Left renal cortex interstitium (tissue), 4 donors: ENCODE measurements around the gene LMTK3. TPM values are rescaled to one million over a fixed set of nuclear protein-coding genes. Genes with fewer than 3 reads are reported as not detected.

Source experiments
- DNase-seq, 4 donors: peaks; one replicate each; pipeline ENCODE4 v3.0.0-alpha.2; 2013; ENCODE audit warnings: low read depth in 4 of 4, low spot score in 2 of 4, missing footprints in 1 of 4
- polyA plus RNA-seq, 4 donors: library from polyadenylated mRNA; unstranded; fragments of 120-200 nt; gene quantifications; one replicate each; pipeline ENCODE4 v1.2.1, GENCODE V29; 2013; ENCODE audit not compliant: insufficient read length in 4 of 4

LMTK3 gene
- 1 to 10 TPM; 1.9 to 5.0 (median 3.7) TPM for polyA plus RNA-seq

DNA sequence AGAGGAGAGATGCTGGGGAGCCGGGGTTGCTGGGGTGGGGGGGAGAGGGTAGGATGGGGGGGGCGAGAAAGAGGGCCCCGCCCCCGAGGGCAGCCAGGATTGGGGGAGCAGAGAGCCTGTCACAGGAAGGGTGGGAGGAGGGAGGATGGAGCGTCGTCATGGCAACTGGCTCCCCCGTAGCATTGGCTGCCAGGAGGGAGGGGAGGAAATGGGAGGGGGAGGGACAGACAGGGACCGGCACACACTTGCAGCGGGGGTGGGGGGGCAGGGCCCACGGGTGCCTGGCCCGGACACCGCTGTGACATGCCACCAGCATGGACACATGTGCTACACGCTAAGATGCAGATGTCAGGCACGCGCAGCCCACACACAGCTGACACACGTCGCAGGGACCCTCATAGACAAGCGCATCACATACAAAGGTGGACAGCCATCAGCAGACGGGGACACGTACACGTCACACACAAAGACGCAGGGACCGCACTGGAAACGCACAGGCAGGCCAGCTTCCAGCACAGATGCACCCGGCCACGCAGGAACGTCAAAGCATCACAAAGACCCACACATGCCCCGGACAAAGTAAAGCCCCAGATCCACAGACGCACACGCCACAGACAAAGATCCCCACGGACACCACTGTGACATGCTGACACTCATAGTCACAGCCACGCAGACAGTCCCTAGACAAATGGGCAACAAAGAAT, at the start of gene LMTK3:
Gene LMTK3, minus strand, starts transcription at position 36 of the 704 bp plus-strand sequence. CDS start 259 bp downstream, outside the sequence.
- DNase-seq, result no peak

DNA sequence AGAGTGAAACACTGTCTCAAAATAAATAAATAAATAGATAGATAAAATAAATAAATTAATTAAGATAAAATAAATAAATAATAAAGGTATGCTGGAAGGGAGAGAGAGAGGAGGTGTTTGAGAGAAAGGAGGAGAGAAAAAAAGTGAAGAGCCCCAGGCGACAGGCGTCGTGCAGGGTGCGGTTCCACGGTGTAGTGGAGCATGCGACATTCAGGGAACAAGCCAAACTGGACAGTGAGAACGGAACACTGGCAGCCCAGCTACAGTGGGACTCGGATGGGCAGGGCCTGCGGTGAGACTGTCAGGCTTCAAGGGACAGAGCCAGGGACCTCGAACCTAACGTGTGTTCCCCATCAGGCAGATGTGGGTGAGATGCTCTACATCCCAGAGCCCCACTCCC, 49.8 kb upstream of the LMTK3 start:
- DNase-seq, result no peak

- DNase-seq, result no peak
Observed at GRCh38 chr19:48560095-48560530, 48.5 kb upstream of the LMTK3 start.

GRCh38 chr19:48558018-48558684, 46.5 kb upstream of the LMTK3 start:
- peak in 1 of 4 donors; percentile 71 for DNase-seq

- no peak for DNase-seq
Observed at GRCh38 chr19:48556825-48557224, 45.2 kb upstream of the LMTK3 start.

DNA sequence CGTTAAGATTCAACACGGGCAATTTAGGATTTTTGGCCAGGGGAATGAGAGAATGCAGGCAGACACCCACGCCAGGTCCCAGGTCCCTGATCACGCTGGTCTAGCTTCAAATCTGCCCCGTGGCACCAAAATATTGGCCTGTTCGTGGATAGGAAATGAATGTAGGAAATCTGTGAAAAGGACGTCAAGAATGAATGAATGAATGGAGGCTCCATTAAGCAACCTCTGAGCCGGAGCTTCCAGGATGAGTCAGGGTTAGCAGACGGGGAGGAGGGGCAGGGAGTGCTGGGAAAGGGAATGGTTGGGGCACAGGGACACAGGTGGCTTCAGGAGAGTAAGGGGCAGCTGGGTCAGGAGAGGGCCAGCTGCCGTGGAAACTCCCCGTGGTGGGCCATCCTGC, 44.5 kb upstream of the LMTK3 start:
- DNase-seq, result no peak

GRCh38 chr19:48554385-48555091, 42.9 kb upstream of the LMTK3 start:
- no peak for DNase-seq

DNA sequence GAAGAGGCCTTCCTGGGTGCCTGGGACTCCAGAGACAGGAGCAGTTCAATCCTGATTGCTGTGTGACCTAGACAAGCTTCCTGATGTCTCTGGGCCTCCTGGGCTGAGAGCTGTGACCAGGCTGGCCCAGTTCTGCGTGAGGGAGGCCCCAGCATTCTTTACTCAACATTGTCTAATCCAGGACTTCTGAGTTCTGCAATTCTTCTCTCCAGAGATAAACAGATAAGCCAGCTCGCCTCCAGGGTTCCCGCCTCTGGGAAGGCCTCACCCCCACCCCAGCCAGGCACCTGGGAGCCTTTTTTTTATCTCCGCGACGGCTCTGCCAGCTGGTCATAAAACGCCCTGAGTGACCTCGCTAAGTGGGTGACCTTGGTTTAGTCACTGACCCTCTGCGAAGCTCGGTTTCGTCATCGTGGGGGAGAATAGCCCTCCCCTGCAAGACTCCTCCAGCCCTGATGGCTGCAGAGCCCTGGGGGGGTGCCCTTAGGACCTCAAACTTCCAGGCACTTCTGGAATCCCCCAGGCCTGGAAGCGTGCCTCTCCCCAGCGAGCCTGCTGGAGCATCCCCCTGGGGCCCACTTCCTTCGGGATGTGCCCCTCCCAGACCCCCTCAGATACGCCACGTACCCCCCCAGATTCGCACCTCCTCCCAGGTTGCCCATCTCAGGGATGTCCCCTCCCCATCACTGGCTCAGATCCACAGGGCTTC, 42.2 kb upstream of the LMTK3 start:
- no peak for DNase-seq

DNA sequence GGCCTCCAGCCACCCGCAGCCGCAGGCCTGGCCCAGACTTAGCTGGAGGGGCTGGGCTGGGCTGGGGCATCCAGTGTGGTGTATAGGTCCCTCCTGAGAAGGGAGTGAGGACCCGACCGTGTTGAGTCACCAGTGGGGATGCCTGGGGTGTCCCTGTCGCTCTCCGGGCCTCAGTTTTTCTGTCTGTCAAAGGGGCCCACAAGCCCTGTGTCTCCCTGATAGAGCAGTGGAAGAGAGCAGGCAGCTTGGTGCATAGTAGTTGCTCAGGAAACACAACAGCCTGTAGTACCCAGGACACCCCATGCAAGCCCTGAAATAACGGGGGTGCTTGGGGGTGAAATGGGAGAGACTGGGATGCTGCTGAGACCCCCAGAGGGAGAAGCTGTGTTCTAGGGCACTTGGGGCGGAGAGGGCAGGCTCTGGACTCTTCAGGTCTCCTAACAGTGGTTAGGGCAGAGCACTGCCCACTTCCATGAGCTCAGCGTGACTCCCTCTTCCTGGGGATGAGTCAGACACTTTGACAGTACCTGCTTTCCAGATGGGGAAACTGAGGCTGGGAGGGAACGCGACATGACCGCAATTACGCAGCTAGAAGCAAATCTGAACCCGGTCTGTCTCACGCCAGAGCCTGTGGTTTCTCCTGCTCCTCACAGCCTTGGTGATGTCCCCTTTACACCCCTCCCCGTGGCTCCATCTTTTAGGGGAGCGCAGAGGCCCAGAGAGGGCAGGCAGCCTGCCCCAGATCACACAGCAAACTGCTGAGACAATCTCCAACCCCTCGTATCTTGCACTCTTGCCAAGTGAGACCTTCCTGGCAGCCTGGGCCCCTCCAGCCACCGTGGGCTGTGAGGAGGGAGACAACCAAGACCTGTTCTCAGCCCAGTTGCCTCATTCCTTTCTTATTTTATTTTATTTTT, 41.0 kb upstream of the LMTK3 start:
- DNase-seq, result no peak

- no peak for DNase-seq
Observed at GRCh38 chr19:48551437-48552302, 40.0 kb upstream of the LMTK3 start, which contains the start of gene SULT2B1. SULT2B1 (plus strand) TSS chr19:48552172; CDS start chr19:48552253, 81 bp downstream.

DNA sequence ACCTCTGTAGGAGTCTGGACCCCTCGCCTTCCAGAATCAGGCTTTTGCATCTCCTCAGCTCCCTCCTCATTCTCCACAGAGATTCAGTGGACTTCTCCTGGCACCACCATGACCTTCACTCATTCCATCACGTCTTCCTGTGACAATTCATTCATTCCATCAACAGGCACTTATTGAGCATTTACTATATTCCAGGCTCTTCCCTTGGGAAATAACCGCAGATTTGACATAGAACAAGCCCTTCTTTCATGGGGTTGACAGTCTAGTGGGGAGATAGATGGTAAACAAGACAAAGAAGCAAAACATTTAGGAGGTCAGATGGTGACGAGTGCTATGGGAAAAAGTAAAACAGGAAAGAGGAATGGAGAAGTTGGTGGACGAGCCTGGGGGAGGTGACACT, 37.7 kb upstream of the LMTK3 start:
- DNase-seq, result no peak

DNA sequence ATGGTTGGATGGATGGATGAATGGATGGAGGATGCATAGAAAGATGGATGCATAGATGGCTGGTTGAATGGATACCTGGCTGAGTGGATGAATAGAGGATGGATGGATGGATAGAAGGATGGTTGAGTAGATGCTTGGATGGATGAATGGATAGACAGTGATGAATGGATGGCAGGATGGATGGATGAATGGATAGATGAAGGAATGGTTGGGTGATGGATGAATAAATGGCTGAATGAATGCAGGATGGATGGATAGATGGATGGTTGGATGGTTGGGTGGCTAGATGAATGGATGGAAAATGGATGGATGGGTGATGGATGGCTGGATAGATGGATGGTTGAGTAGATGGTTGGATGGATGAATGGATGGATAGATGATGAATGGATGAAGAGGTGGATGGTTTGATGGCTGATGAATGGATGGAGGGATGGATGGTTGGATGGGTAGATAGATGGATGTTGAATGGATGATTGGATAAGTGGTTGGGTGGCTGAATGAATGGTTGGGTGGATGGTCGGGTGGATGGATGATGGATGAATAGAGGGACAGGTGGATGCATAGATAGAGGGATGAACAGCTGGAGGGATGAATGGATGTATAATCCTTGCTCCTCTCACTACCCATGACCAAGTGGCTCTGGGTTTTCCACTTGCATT, 36.7 kb upstream of the LMTK3 start:
- no peak for DNase-seq

DNA sequence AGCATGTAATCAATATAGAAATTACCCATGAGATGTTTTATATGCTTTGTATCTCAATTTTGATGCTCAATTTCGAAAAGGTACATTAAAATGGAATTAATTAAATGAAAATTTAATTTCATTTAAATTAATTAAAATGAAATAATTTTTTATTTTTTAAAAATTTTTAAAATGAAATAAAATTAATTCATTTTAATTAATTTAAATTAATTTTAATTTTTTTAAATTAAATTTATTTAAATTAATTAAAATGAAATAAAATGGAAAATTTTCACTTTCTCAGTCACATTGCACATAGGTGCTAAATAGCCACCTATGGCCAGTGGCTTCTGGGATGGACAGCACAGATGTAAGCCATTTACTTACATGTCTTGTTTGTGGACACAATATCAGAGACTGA, 36.1 kb upstream of the LMTK3 start:
- DNase-seq, result no peak

DNA sequence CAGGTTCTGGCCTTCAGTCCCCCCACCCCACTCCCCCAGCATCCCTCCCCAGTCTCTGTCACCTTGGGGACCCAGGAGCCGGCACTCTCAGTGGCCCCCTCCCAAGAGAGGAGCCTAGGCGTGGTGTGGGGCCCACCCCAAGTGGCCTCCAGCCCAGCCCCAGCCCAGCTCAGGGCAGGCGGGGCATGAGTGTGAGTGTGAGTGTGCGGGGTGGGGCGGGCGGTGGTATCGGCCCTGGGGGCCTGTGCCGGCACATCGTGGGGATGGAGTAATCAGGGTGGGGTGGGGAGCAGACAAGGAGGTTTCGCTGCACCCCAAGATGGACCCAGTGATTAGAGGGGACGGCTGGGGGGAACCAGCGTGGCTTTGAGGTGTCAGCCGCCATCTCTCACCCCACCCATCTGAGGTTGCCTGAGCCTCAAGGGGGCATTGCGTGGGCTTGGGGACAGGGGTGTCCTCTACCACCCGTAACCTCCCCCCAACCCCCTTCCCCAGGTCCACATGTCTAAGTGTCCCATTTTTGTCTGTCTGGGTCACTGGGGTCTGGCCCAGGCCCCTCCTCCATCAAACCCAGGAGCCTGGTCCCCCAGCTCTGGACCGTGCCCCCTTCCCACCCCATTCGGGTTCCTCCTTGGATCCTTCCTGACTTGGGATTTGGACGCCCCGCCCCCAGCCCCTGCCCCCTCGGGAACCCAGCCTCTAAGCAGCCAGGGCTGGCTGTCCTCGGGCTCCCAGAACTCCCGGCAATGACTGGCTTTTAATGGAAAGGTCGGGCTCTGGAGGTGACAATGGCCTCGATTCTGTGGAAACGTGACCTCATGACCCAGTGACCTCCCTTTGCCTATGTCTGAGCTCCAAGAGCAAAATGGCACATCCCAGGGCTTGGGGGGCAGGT, 33.5 kb upstream of the LMTK3 start:
- no peak for DNase-seq

DNA sequence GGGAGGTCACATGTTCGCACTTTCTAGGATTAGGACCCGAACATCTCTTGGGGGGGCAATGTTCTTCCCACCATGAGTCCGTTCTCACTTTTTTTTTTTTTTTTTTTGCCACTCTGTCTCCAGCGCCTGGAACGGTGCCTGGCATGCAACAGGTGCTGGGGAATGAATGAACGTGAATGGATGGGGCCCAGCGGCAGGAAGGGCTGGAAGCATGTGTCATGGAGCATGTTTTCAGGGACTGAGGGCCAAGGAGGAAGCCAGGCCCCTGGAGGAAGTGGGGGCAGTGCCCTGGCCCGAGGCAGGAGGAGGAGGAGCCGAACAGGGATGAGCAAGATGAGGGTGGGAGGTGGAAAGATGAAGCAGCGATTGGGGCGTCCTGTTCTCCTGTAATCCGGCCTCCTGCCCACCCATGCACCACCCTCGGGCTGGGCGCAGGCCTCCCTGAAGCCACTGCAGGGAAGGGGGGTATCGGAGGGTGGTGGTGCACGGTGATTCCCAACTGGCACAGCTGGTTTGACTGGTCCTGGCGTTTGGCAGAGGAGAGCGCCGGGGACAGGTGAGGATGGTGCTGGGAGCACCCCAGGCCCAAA, 31.6 kb upstream of the LMTK3 start:
- DNase-seq, result peak in 1 of 4 donors; percentile 24

- DNase-seq, result no peak
Observed at GRCh38 chr19:48541813-48542212, 30.2 kb upstream of the LMTK3 start.

DNA sequence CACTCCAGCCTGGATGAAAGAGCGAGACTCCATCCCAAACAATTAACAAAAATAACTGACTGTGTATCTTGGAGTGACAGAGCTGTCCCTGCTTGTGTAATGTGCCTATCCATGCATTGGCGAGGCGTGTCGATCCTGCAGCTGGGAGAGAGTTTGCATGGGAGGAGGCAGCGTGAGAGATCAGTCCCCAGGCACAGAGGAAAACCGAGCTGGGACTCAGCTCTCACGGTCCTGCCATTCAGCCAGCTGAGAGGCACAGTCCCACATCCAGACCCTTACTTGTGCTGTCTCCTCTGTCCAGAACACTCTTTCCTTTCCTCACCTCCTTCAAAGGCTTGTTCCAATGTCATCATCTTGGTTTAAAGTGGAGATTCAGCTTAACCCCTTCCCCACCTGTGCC, 28.5 kb upstream of the LMTK3 start:
- no peak for DNase-seq
